ENCODE data around the gene KHDC4. TPM values are rescaled to one million over a fixed set of nuclear protein-coding genes. Genes with fewer than 3 reads are reported as not detected.
"Not testable (repeated sequence)": the region's sequence is repeated elsewhere in the genome, so short reads cannot be mapped to it uniquely, and the experiment has no call there.

KHDC4 gene
- total RNA-seq, 1 experiment from 2014 or later, result 107 TPM

DNA sequence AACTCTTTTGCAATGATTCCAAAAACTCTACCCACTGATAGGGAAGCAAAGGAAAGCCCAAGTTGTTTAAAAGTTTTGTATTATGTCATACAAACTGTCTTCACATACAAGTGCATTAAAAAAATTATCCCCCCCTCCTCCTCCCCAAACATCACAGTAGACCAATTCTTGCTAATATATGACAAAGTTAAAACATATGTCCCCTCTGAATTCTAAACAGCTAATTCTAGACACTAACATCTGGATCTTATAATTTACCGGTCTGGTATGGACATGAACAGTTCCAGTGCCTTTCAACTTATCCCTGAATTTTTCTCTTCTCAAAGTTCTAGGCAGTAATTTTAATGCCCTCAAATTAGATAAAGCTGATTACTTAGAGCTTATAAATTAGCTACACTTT lies 36.5 kb downstream of the KHDC4 start:
- Mint-ChIP-seq H3K27ac (ENCODE audit: unreplicated experiment) (no peak overlapping the region), H3K4me3 (ENCODE audit: low read depth, unreplicated experiment) (no peak overlapping the region), H3K27me3 (ENCODE audit: unreplicated experiment) (no peaks in the 10 kb centered on the region), H3K9me3 (ENCODE audit: low read depth, unreplicated experiment) (no peaks in the 10 kb centered on the region), H3K36me3 (ENCODE audit: insufficient read depth, unreplicated experiment) (peaks cover 55% of the 10 kb centered on the region), H3K4me1 (ENCODE audit: low read depth, unreplicated experiment) (peaks cover 11% of the 10 kb centered on the region)
- TF ChIP-seq, protein P1, sequence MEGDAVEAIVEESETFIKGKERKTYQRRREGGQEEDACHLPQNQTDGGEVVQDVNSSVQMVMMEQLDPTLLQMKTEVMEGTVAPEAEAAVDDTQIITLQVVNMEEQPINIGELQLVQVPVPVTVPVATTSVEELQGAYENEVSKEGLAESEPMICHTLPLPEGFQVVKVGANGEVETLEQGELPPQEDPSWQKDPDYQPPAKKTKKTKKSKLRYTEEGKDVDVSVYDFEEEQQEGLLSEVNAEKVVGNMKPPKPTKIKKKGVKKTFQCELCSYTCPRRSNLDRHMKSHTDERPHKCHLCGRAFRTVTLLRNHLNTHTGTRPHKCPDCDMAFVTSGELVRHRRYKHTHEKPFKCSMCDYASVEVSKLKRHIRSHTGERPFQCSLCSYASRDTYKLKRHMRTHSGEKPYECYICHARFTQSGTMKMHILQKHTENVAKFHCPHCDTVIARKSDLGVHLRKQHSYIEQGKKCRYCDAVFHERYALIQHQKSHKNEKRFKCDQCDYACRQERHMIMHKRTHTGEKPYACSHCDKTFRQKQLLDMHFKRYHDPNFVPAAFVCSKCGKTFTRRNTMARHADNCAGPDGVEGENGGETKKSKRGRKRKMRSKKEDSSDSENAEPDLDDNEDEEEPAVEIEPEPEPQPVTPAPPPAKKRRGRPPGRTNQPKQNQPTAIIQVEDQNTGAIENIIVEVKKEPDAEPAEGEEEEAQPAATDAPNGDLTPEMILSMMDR (IDR thresholded peaks at IDR 0.05; ENCODE audit: unreplicated experiment), result no peak
- intact Hi-C loops (cut with micrococcal nuclease; ENCODE audit: unreplicated experiment), result no loop called here
- CTCF ChIA-PET, result interaction anchor here (0.8 kb wide), 1 partner anchor 20 kb away, joined by 5 read pairs; no protein-coding TSS in a partner anchor
- no TSS peak for BruUV-seq (replicated peaks)
- DNase-seq, result no peak

DNA sequence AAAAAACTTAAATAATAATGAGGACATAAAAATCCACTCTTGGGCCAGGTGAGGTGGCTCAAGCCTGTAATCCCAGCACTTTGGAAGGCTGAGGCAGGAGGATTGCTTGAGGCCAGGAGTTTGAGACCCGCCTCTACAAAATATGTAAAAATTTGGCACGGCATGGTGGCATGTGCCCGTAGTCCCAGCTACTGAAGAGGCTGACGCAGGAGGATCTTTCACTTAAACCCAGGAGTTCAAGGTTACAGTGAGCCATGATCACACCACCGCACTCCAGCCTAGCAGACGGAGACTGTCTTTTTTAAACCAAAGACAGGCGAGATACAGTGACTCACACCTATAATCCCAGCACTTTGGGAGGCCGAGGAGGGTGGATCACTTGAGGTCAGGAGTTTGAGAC lies 37.7 kb downstream of the KHDC4 start:
- intact Hi-C loops (cut with micrococcal nuclease; ENCODE audit: unreplicated experiment); DNase-seq: not testable (repeated sequence)

DNA sequence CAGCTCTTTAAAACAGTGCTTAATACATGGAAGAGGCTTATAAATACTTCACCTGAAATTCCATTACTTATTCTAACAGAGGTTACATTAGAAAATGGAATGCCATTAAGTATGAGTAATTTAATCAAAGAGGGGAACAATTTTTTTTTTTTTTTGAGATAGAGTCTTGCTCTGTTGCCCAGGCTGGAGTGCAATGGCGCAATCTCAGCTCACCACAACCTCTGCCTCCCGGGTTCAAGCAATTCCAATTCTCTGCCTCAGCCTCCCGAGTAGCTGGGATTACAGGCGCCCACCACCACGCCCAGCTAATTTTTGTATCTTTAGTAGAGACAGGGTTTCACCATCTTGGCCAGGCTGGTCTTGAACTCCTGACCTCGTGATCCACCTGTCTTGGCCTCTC lies 38.6 kb downstream of the KHDC4 start:
- intact Hi-C loops (cut with micrococcal nuclease; ENCODE audit: unreplicated experiment); BruUV-seq (replicated peaks); H3K9me3 Mint-ChIP-seq (ENCODE audit: low read depth, unreplicated experiment); DNase-seq; H3K27ac Mint-ChIP-seq (ENCODE audit: unreplicated experiment); H3K4me3 Mint-ChIP-seq (ENCODE audit: low read depth, unreplicated experiment); H3K27me3 Mint-ChIP-seq (ENCODE audit: unreplicated experiment): not testable (repeated sequence)
- H3K36me3 Mint-ChIP-seq (ENCODE audit: insufficient read depth, unreplicated experiment), result peaks cover 41% of the 10 kb centered on the region
- peaks cover 18% of the 10 kb centered on the region for H3K4me1 Mint-ChIP-seq (ENCODE audit: low read depth, unreplicated experiment)
- CTCF ChIA-PET, result interaction anchor here (0.5 to 0.7 kb wide), 2 partner anchors 20 to 1624 kb away, joined by 4 read pairs; no protein-coding TSS in a partner anchor

More for the DNA sequence above, 37.7 kb downstream of the KHDC4 start:
- H3K4me3 Mint-ChIP-seq (ENCODE audit: low read depth, unreplicated experiment); CTCF ChIA-PET; H3K9me3 Mint-ChIP-seq (ENCODE audit: low read depth, unreplicated experiment); BruUV-seq (replicated peaks); H3K27ac Mint-ChIP-seq (ENCODE audit: unreplicated experiment); H3K27me3 Mint-ChIP-seq (ENCODE audit: unreplicated experiment): not testable (repeated sequence)
- peaks cover 18% of the 10 kb centered on the region for H3K4me1 Mint-ChIP-seq (ENCODE audit: low read depth, unreplicated experiment)
- peaks cover 49% of the 10 kb centered on the region for H3K36me3 Mint-ChIP-seq (ENCODE audit: insufficient read depth, unreplicated experiment)

DNA sequence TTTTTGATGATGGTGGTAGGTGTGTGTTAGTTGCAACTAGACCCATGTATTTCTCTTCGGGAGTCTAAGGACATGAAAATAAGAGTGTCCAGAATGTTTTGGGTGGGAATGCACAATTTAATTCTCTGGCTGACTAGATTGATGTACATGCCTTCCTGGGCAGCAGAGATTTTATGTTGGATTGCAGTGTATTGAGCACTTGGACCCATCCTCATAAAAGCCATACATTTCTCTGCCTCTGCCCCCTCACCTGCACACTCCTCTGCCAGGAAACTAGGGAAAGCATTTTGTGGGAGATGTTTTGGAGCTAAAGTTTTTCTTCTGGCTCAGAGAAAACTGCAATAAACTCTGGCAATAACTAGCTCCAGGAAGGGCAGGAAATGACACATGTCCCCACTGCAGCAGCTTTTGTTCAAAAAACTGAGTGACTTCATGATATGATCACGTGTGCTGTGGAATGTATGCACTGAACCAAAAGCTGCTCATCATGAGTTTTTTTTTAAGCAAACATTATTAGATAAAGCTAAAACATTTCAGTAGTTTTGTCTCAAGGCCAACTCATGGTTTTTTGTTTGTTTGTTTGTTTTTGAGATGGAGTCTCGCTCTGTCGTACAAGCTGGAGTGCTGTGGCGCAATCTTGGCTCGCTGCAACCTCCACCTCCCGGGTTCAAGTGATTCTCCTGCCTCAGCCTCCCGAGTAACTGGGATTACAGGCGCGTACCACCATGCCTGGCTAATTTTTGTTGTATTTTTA lies 40.6 kb downstream of the KHDC4 start:
- BruUV-seq (replicated peaks), result TSS peak; percentile 83
- H3K27ac Mint-ChIP-seq (ENCODE audit: unreplicated experiment), result peak overlapping the region; percentile 56

DNA sequence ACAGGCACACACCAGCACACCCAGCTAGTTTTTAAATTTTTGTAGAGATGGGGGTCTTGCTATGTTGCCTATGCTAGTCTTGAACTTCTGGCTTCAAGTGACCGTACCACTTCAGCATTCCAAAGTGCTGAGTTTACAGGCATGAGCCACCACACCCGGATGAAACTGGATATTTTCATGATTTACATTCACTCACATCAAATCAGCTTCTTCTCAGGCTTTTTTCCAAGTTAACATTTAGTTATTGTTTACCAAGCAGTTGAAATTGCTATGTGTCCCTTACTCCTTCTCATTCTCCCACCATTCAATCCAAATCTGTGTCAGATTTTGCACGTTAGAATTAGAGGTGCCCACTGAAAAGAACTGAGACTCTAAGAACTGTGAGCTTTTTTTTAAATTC lies 41.4 kb downstream of the KHDC4 start:
- H3K27me3 Mint-ChIP-seq (ENCODE audit: unreplicated experiment), result no peaks in the 10 kb centered on the region
- H3K27ac Mint-ChIP-seq (ENCODE audit: unreplicated experiment), result peak overlapping the region; percentile 56
- peaks cover 29% of the 10 kb centered on the region for H3K4me1 Mint-ChIP-seq (ENCODE audit: low read depth, unreplicated experiment)
- H3K9me3 Mint-ChIP-seq (ENCODE audit: low read depth, unreplicated experiment), result no peaks in the 10 kb centered on the region
- TF ChIP-seq, protein P1 (IDR thresholded peaks at IDR 0.05; ENCODE audit: unreplicated experiment), result no peak
- BruUV-seq (replicated peaks), result no TSS peak
- intact Hi-C loops (cut with micrococcal nuclease; ENCODE audit: unreplicated experiment), result loop anchor here (5.0 kb wide), 1 partner anchor 35 kb away; the partner anchor contains the start of genes GON4L and SYT11
- peak overlapping the region; percentile 10 for H3K4me3 Mint-ChIP-seq (ENCODE audit: low read depth, unreplicated experiment)
- CTCF ChIA-PET, result interaction anchor here (0.8 to 1.4 kb wide), 5 partner anchors 11 to 97 kb away, joined by 3 to 4 read pairs (median 4); partner anchors contain the start of genes ARHGEF2 and KHDC4
- DNase-seq, result peak; percentile 30
- H3K36me3 Mint-ChIP-seq (ENCODE audit: insufficient read depth, unreplicated experiment), result peaks cover 18% of the 10 kb centered on the region

More for the DNA sequence above, 40.6 kb downstream of the KHDC4 start:
- H3K4me1 Mint-ChIP-seq (ENCODE audit: low read depth, unreplicated experiment), result peaks cover 29% of the 10 kb centered on the region
- no peaks in the 10 kb centered on the region for H3K9me3 Mint-ChIP-seq (ENCODE audit: low read depth, unreplicated experiment)
- H3K4me3 Mint-ChIP-seq (ENCODE audit: low read depth, unreplicated experiment), result peak overlapping the region; percentile 10
- TF ChIP-seq, protein P1 (IDR thresholded peaks at IDR 0.05; ENCODE audit: unreplicated experiment), result no peak
- peak; percentile 43 for DNase-seq
- H3K27me3 Mint-ChIP-seq (ENCODE audit: unreplicated experiment), result no peaks in the 10 kb centered on the region
- H3K36me3 Mint-ChIP-seq (ENCODE audit: insufficient read depth, unreplicated experiment), result peaks cover 24% of the 10 kb centered on the region
- intact Hi-C loops (cut with micrococcal nuclease; ENCODE audit: unreplicated experiment), result loop anchor here (5.0 kb wide), 1 partner anchor 36 kb away; the partner anchor contains the start of genes GON4L and SYT11
- CTCF ChIA-PET, result interaction anchor here (0.7 to 1.4 kb wide), 5 partner anchors 10 to 96 kb away, joined by 3 to 4 read pairs (median 4); partner anchors contain the start of gene KHDC4
